Panc1 (cell line): ENCODE measurements around the gene HMGCS2. TPM values are rescaled to one million over a fixed set of nuclear protein-coding genes. Genes with fewer than 3 reads are reported as not detected.

Experiments used
- ATAC-seq: fragments of 200-7000 bp; cut with Tn5 transposase; 2 replicates; pipeline ENCODE4 v1.9.1; 2020; ENCODE audit warnings: mild to moderate bottlenecking, moderate library complexity
- BruUV-seq: library from RNA; stranded (reverse); fragments of 400-500 nt; replicated peaks from 2 replicates; lab custom pipeline; 2021; lab: Mats Ljungman, UMichigan
- CTCF ChIA-PET: fragments of 300-600 bp; sonication (Branson Sonifier 250); formaldehyde crosslinking; loops from one replicate; lab custom pipeline; 2022; ENCODE audit warnings: antibody characterized with exemption; lab: Charles Lee
- POLR2A ChIA-PET: fragments of 300-600 bp; sonication (Branson Sonifier 250); formaldehyde crosslinking; loops from one replicate; lab custom pipeline; 2022; ENCODE audit warnings: antibody characterized with exemption; lab: Charles Lee
- DNase-seq: peaks from one replicate; pipeline ENCODE4 v3.0.0-alpha.2; 2010; ENCODE audit warnings: low read depth, low spot score
- H3K27ac ChIP-seq: 2 replicates; pipeline ENCODE4 v1.5.1; 2011; ENCODE audit warnings: mild to moderate bottlenecking, low read length, inconsistent platforms
- H3K27me3 ChIP-seq: fragments of 200-500 bp; sonication (Bioruptor generic); 2 replicates; pipeline ENCODE4 v1.6.0; 2014; ENCODE audit warnings: low read length, inconsistent platforms; ENCODE audit not compliant: control insufficient read depth, insufficient read depth
- H3K36me3 ChIP-seq: fragments of 200-500 bp; sonication (Bioruptor generic); 2 replicates; pipeline ENCODE4 v1.5.1; 2014; ENCODE audit warnings: inconsistent platforms, mild to moderate bottlenecking, low read length, moderate library complexity; ENCODE audit not compliant: control insufficient read depth, insufficient read depth
- H3K4me1 ChIP-seq: 2 replicates; pipeline ENCODE4 v1.5.1; 2011; ENCODE audit warnings: inconsistent platforms, mild to moderate bottlenecking, low read length, moderate library complexity; ENCODE audit not compliant: control insufficient read depth, insufficient read depth
- H3K4me3 ChIP-seq, 2 experiments: 2 replicates each; pipeline ENCODE4 v1.5.1; 2011 to 2012; ENCODE audit warnings: low read depth in 2 of 2, low read length in 2 of 2, mild to moderate bottlenecking in 2 of 2, inconsistent platforms in 1 of 2, moderate library complexity in 1 of 2
- H3K9me3 ChIP-seq: fragments of 200-500 bp; sonication (Bioruptor generic); 2 replicates; pipeline ENCODE4 v1.5.1; 2014; ENCODE audit warnings: low read depth, mild to moderate bottlenecking, inconsistent platforms, low read length, moderate library complexity; ENCODE audit not compliant: control insufficient read depth, insufficient read depth
- CTCF ChIP-seq: fragments of 450-650 bp; IDR thresholded peaks from 2 replicates; pipeline ENCODE4 v1.5.1; 2017; ENCODE audit warnings: mild to moderate bottlenecking
- POLR2AphosphoS5 ChIP-seq: IDR thresholded peaks from 2 replicates; pipeline ENCODE4 v1.6.1; 2012; ENCODE audit warnings: mild to moderate bottlenecking, low read depth, low read length, moderate library complexity
- REST ChIP-seq, 2 experiments: IDR thresholded peaks; 2 replicates each; pipeline ENCODE4 v1.6.1; 2011 to 2012; ENCODE audit warnings: low read depth in 2 of 2, control low read depth in 1 of 2, low read length in 1 of 2, mild to moderate bottlenecking in 1 of 2, moderate library complexity in 1 of 2; ENCODE audit not compliant: insufficient read depth in 1 of 2
- SIN3A ChIP-seq: IDR thresholded peaks from 2 replicates; pipeline ENCODE4 v1.6.1; 2012; ENCODE audit warnings: low read depth, mild to moderate bottlenecking, low read length, moderate library complexity, borderline replicate concordance; ENCODE audit not compliant: insufficient read depth
- TCF7L2 ChIP-seq: IDR thresholded peaks from 2 replicates; pipeline ENCODE4 v1.6.1; 2011; ENCODE audit warnings: mild to moderate bottlenecking, low read depth, low read length, inconsistent platforms
- in situ Hi-C: cut with HindIII; loops from 2 replicates; pipeline ENCODE4 v1.10.0; 2016; ENCODE audit warnings: low sequenced_read_pairs, low pct_unique_long_range_greater_than_20kb
- intact Hi-C: fragments of 100-400 bp; cut with micrococcal nuclease; formaldehyde crosslinking; loops from one replicate; pipeline ENCODE4 v1.10.0; 2022; ENCODE audit not compliant: unreplicated experiment
- total RNA-seq: library from RNA; stranded (reverse); gene quantifications from one replicate; pipeline ENCODE4 v1.2.1, GENCODE V29; 2021; ENCODE audit not compliant: unreplicated experiment

HMGCS2 gene
- total RNA-seq, 1 experiment from 2014 or later, result 0.33 TPM

GRCh38 chr1:119718972-119719371 is 49.7 kb downstream of the HMGCS2 start:
- POLR2A ChIA-PET, result no interaction called here
- ATAC-seq (no peak), DNase-seq (no peak)
- no peaks in the 10 kb centered on the region for H3K9me3 ChIP-seq
- 0 out of 2 replicates have a peak, but pooled peaks cover 3% of the 10 kb centered on the region for H3K4me1 ChIP-seq
- H3K27ac ChIP-seq, result no peak overlapping the region
- BruUV-seq, result no TSS peak
- H3K36me3 ChIP-seq, result no peaks in the 10 kb centered on the region
- intact Hi-C loops (no loop called here), in situ Hi-C loops (no loop called here)
- no peak overlapping the region for H3K4me3 ChIP-seq
- TF ChIP-seq CTCF, result no peak
- CTCF ChIA-PET, result no interaction called here
- H3K27me3 ChIP-seq, result no peaks in the 10 kb centered on the region

- H3K27ac ChIP-seq, result no peak overlapping the region
- BruUV-seq, result no TSS peak
- no peak overlapping the region for H3K4me3 ChIP-seq
- 0 out of 2 replicates have a peak, but pooled peaks cover 4% of the 10 kb centered on the region for H3K4me1 ChIP-seq
- DNase-seq, result no peak
- intact Hi-C loops (no loop called here), in situ Hi-C loops (no loop called here)
- ATAC-seq, result no peak
- H3K27me3 ChIP-seq, result no peaks in the 10 kb centered on the region
- no peak for TF ChIP-seq TCF7L2
- no peak for TF ChIP-seq POLR2AphosphoS5
- H3K36me3 ChIP-seq, result no peaks in the 10 kb centered on the region
- no peaks in the 10 kb centered on the region for H3K9me3 ChIP-seq
- ChIA-PET POLR2A (no interaction called here), CTCF (no interaction called here)
These were observed 50.3 kb downstream of the HMGCS2 start for GRCh38 chr1:119718409-119718808.

GRCh38 chr1:119715542-119715941 is 53.2 kb downstream of the HMGCS2 start:
- TF ChIP-seq CTCF (no peak), REST (IDR thresholded peaks at IDR 0.05; ENCODE audit: insufficient read depth in 1 of 2, low read depth in 2 of 2, low read length in 1 of 2) (no peak), POLR2AphosphoS5 (no peak), SIN3A (no peak), TCF7L2 (no peak)
- Histone ChIP-seq H3K4me3 (no peak overlapping the region), H3K36me3 (no peaks in the 10 kb centered on the region), H3K27me3 (peaks cover 3% of the 10 kb centered on the region; the same call in 1 of the 2 replicates), H3K27ac (no peak overlapping the region), H3K4me1 (peaks cover 15% of the 10 kb centered on the region), H3K9me3 (no peaks in the 10 kb centered on the region)
- in situ Hi-C loops (no loop called here), intact Hi-C loops (no loop called here)
- BruUV-seq, result no TSS peak
- CTCF ChIA-PET, result no interaction called here
- no peak for ATAC-seq
- POLR2A ChIA-PET, result interaction anchor here (0.6 kb wide), 1 partner anchor 72 kb away, joined by 3 read pairs; no protein-coding TSS in a partner anchor
- no peak for DNase-seq
